HEK293 (cell line): Measurements from ENCODE around the gene PDRG1.
A peak's percentile ranks its signal among the peaks of the same experiment; 100 is the strongest.

Source experiments
- CTCF ChIA-PET: fragments of 350-600 bp; formaldehyde crosslinking; extraction: SDS; loops from one replicate; lab custom pipeline; 2021; ENCODE audit warnings: antibody characterized with exemption; lab: Yijun Ruan, JAX
- POLR2A ChIA-PET: fragments of 300-600 bp; formaldehyde crosslinking; extraction: SDS; loops from one replicate; lab custom pipeline; 2020; ENCODE audit warnings: antibody characterized with exemption, inconsistent platforms; lab: Yijun Ruan, JAX
- H3K27ac ChIP-seq: fragments of 200-500 bp; sonication (Bioruptor generic); 2 replicates; pipeline ENCODE4 v1.5.1; 2014; ENCODE audit warnings: low read depth, low read length, control low read depth, inconsistent platforms; ENCODE audit errors: extremely low read depth
- H3K36me3 ChIP-seq, 2 experiments: fragments of 200-500 bp in 1 of 2; sonication (Bioruptor generic) in 1 of 2; 1 replicate in 1 of 2; 2 replicates in 1 of 2; pipeline ENCODE4 v1.5.1; 2014 to 2017; ENCODE audit warnings: inconsistent platforms in 2 of 2, low read length in 2 of 2; ENCODE audit not compliant: control insufficient read depth in 2 of 2, insufficient read depth in 1 of 2
- H3K4me1 ChIP-seq: fragments of 200-500 bp; sonication (Bioruptor generic); 2 replicates; pipeline ENCODE4 v1.5.1; 2014; ENCODE audit warnings: mild to moderate bottlenecking, low read length, inconsistent platforms; ENCODE audit not compliant: control insufficient read depth, insufficient read depth
- H3K4me3 ChIP-seq: 2 replicates; pipeline ENCODE4 v1.5.1; 2011; ENCODE audit warnings: low read depth, mild to moderate bottlenecking, control low read depth, low read length, moderate library complexity
- H3K9me3 ChIP-seq: fragments of 200-500 bp; sonication (Bioruptor generic); 2 replicates; pipeline ENCODE4 v1.5.1; 2014; ENCODE audit warnings: low read depth, low read length, inconsistent platforms; ENCODE audit not compliant: control insufficient read depth, insufficient read depth
- AEBP2 ChIP-seq: fragments of 450-650 bp; formaldehyde crosslinking; IDR thresholded peaks from 2 replicates; pipeline ENCODE4 v1.5.1; 2016; ENCODE audit warnings: missing biosample characterization, missing genetic modification characterization, borderline replicate concordance
- FEZF1 ChIP-seq: fragments of 450-650 bp; formaldehyde crosslinking; IDR thresholded peaks from 2 replicates; pipeline ENCODE4 v1.5.1; 2016; ENCODE audit warnings: missing biosample characterization, missing genetic modification characterization
- HOXC10 ChIP-seq: sonication (generic); formaldehyde crosslinking; IDR thresholded peaks from 2 replicates; pipeline ENCODE4 v1.8.1; 2023; ENCODE audit warnings: mild to moderate bottlenecking, missing genetic modification reagents
- KLF8 ChIP-seq: fragments of 450-650 bp; formaldehyde crosslinking; IDR thresholded peaks from 2 replicates; pipeline ENCODE4 v1.5.1; 2016; ENCODE audit warnings: missing biosample characterization, missing genetic modification characterization
- OSR2 ChIP-seq: fragments of 450-650 bp; formaldehyde crosslinking; IDR thresholded peaks from 2 replicates; pipeline ENCODE4 v1.5.1; 2016; ENCODE audit warnings: missing biosample characterization, missing genetic modification characterization
- RBAK ChIP-seq: fragments of 450-650 bp; formaldehyde crosslinking; IDR thresholded peaks from 2 replicates; pipeline ENCODE4 v1.5.1; 2016; ENCODE audit warnings: missing biosample characterization, missing genetic modification characterization
- SETDB1 ChIP-seq: IDR thresholded peaks from one replicate; pipeline ENCODE4 v1.6.1; 2017; ENCODE audit warnings: mild to moderate bottlenecking, low read length, moderate library complexity, mixed read lengths; ENCODE audit not compliant: insufficient read length
- TSHZ1 ChIP-seq: fragments of 450-650 bp; formaldehyde crosslinking; IDR thresholded peaks from 2 replicates; pipeline ENCODE4 v1.5.1; 2016; ENCODE audit warnings: missing biosample characterization, missing genetic modification characterization, borderline replicate concordance
- ZNF140 ChIP-seq: fragments of 450-650 bp; formaldehyde crosslinking; IDR thresholded peaks from 2 replicates; pipeline ENCODE4 v1.5.1; 2016; ENCODE audit warnings: missing biosample characterization, missing genetic modification characterization
- ZNF174 ChIP-seq: fragments of 450-650 bp; formaldehyde crosslinking; IDR thresholded peaks from 2 replicates; pipeline ENCODE4 v1.5.0; 2017; ENCODE audit warnings: missing biosample characterization, mild to moderate bottlenecking, missing genetic modification characterization
- ZNF19 ChIP-seq: fragments of 450-650 bp; formaldehyde crosslinking; IDR thresholded peaks from 2 replicates; pipeline ENCODE4; 2016; ENCODE audit warnings: missing biosample characterization, missing genetic modification characterization, low read depth
- ZNF221 ChIP-seq: fragments of 450-650 bp; formaldehyde crosslinking; IDR thresholded peaks from 2 replicates; pipeline ENCODE4 v1.5.1; 2017; ENCODE audit warnings: missing biosample characterization, missing genetic modification characterization, borderline replicate concordance
- ZNF335 ChIP-seq: fragments of 450-650 bp; formaldehyde crosslinking; conservative IDR thresholded peaks from 2 replicates; pipeline ENCODE4 v1.5.1; 2016; ENCODE audit warnings: missing biosample characterization, missing genetic modification characterization
- ZNF398 ChIP-seq: fragments of 450-650 bp; formaldehyde crosslinking; IDR thresholded peaks from 2 replicates; pipeline ENCODE4 v1.5.1; 2017; ENCODE audit warnings: missing biosample characterization, missing genetic modification characterization
- ZNF670 ChIP-seq: fragments of 450-650 bp; formaldehyde crosslinking; IDR thresholded peaks from 2 replicates; pipeline ENCODE4 v1.5.1; 2016; ENCODE audit warnings: missing biosample characterization, missing genetic modification characterization, low read depth
- ZNF747 ChIP-seq: fragments of 450-650 bp; formaldehyde crosslinking; IDR thresholded peaks from 2 replicates; pipeline ENCODE4 v1.5.1; 2016; ENCODE audit warnings: missing biosample characterization, missing genetic modification characterization
- ZNF76 ChIP-seq: fragments of 450-650 bp; formaldehyde crosslinking; IDR thresholded peaks from 2 replicates; pipeline ENCODE4; 2016; ENCODE audit warnings: low read depth, missing biosample characterization, missing genetic modification characterization, borderline replicate concordance
- ZNF776 ChIP-seq: fragments of 450-650 bp; formaldehyde crosslinking; IDR thresholded peaks from 2 replicates; pipeline ENCODE4 v1.5.0; 2017; ENCODE audit warnings: missing biosample characterization, missing genetic modification characterization, borderline replicate concordance
- ZNF843 ChIP-seq: fragments of 450-650 bp; formaldehyde crosslinking; IDR thresholded peaks from 2 replicates; pipeline ENCODE4 v1.5.1; 2016; ENCODE audit warnings: missing biosample characterization, missing genetic modification characterization

Gene PDRG1

GRCh38 chr20:31939661-31940060 lies 12.2 kb downstream of the PDRG1 start:
- peaks cover 0 to 25% of the 10 kb centered on the region in 2 experiments; a peak in 2 of 3 replicates for H3K36me3 ChIP-seq
- CTCF ChIA-PET = no interaction called here
- no peak for TF ChIP-seq TSHZ1 (tag by site-specific recombination)
- no peak for TF ChIP-seq KLF8
- no peak for TF ChIP-seq ZNF335 (tag by site-specific recombination)
- no peak for TF ChIP-seq ZNF174 (tag by site-specific recombination)
- no peak for TF ChIP-seq ZNF221 (tag by site-specific recombination)
- no peak for TF ChIP-seq ZNF19
- TF ChIP-seq ZNF76 = no peak
- TF ChIP-seq ZNF843 (tag by site-specific recombination) = no peak
- no peak for TF ChIP-seq AEBP2
- no peak for TF ChIP-seq OSR2
- TF ChIP-seq HOXC10 (CRISPR knock-in tag) = no peak
- TF ChIP-seq SETDB1 = no peak
- no peak for TF ChIP-seq FEZF1 (tag by site-specific recombination)
- no peak for TF ChIP-seq ZNF670
- TF ChIP-seq ZNF776 = no peak
- TF ChIP-seq ZNF140 = no peak
- TF ChIP-seq ZNF747 (tag by site-specific recombination) = no peak
- TF ChIP-seq, all 188 proteins: peak for 0
- H3K4me1 ChIP-seq = no peaks in the 10 kb centered on the region
- POLR2A ChIA-PET = no interaction called here
- no peak overlapping the region for H3K4me3 ChIP-seq
- H3K9me3 ChIP-seq = no peaks in the 10 kb centered on the region
- no peak overlapping the region for H3K27ac ChIP-seq

- Histone ChIP-seq H3K4me1 (no peaks in the 10 kb centered on the region), H3K36me3 (peaks cover 0 to 9% of the 10 kb centered on the region in 2 experiments; a peak in 2 of 3 replicates), H3K4me3 (no peak overlapping the region), H3K27ac (no peak overlapping the region), H3K9me3 (no peaks in the 10 kb centered on the region)
- TF ChIP-seq ZNF398 (tag by site-specific recombination) (0 out of 2 replicates have a peak, but pooled peaks have one; percentile 18), RBAK (no peak)
- POLR2A ChIA-PET = interaction anchor here (1.2 kb wide), 1 partner anchor 13 kb away, joined by 3 read pairs; no protein-coding TSS in a partner anchor
- CTCF ChIA-PET = interaction anchor here (0.8 kb wide), 1 partner anchor 14 kb away, joined by 3 read pairs; the partner anchor contains the start of gene PDRG1
Observed at GRCh38 chr20:31937820-31938219, 14.0 kb downstream of the PDRG1 start.
